Measurements from ENCODE around the gene GPC5.
"Not testable (repeated sequence)": the region's sequence is repeated elsewhere in the genome, so short reads cannot be mapped to it uniquely, and the experiment has no call there.

DNA sequence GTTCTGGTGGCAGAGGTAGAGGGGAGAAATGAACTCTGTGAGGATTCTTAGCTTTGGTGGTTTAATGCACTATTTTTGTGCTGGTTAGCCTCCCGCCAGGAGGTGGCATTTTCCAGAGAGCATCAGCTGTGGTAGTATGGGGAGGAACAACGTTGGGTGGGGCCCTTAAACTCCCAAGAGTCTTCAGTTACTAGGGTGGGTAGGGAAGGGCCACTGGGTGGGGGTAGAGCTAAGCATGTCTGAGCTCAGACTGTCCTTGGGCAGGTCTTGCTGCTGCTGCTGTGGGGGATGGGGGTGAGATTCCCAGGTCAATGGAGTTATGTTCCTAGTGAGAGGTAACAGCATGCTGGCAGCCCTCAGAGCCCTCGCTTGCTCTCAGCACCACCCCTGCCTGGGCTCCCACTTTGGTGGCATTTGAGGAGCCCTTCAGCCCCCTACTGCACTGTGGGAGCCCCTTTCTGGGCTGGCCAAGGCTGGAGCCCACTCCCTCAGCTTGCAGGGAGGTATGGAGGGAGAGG is 897.8 kb downstream of the GPC5 start:
- TF ChIP-seq MAX (IDR thresholded peaks at IDR 0.05; ENCODE audit: insufficient read depth, insufficient read length); GATA2 (IDR thresholded peaks at IDR 0.05; ENCODE audit: insufficient read depth, insufficient read length, low read depth, low read length); POLR2A (IDR thresholded peaks at IDR 0.05; ENCODE audit: low read depth, low read length); EZH2 (IDR thresholded peaks at IDR 0.05; ENCODE audit: borderline replicate concordance, low read depth, low read length, severe bottlenecking); POLR2AphosphoS5 (IDR thresholded peaks at IDR 0.05; ENCODE audit: insufficient read depth, low read depth, low read length): not testable (repeated sequence)
- TF ChIP-seq, protein P1, sequence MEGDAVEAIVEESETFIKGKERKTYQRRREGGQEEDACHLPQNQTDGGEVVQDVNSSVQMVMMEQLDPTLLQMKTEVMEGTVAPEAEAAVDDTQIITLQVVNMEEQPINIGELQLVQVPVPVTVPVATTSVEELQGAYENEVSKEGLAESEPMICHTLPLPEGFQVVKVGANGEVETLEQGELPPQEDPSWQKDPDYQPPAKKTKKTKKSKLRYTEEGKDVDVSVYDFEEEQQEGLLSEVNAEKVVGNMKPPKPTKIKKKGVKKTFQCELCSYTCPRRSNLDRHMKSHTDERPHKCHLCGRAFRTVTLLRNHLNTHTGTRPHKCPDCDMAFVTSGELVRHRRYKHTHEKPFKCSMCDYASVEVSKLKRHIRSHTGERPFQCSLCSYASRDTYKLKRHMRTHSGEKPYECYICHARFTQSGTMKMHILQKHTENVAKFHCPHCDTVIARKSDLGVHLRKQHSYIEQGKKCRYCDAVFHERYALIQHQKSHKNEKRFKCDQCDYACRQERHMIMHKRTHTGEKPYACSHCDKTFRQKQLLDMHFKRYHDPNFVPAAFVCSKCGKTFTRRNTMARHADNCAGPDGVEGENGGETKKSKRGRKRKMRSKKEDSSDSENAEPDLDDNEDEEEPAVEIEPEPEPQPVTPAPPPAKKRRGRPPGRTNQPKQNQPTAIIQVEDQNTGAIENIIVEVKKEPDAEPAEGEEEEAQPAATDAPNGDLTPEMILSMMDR (IDR thresholded peaks at IDR 0.05; ENCODE audit: extremely low read depth in 1 of 2, insufficient read depth in 1 of 2, low read depth in 1 of 2, low read length in 2 of 2), result not testable (repeated sequence)

Measured in endothelial cell of umbilical vein (primary cell).